ENCODE results near the gene AK4.

- no peak for TF ChIP-seq REST (IDR thresholded peaks at IDR 0.05; ENCODE audit: insufficient read depth in 1 of 2, low read depth in 2 of 2, low read length in 2 of 2)
- no peak for TF ChIP-seq POLR2AphosphoS5 (IDR thresholded peaks at IDR 0.05; ENCODE audit: low read depth, low read length)
- TF ChIP-seq SIN3A (IDR thresholded peaks at IDR 0.05; ENCODE audit: borderline replicate concordance, insufficient read depth, low read length), result no peak
- no peak for TF ChIP-seq TAF1 (IDR thresholded peaks at IDR 0.05; ENCODE audit: borderline replicate concordance, insufficient read depth, low read length)
- no peak for TF ChIP-seq FOXP2 (optimal IDR thresholded peaks at IDR 0.05; ENCODE audit: borderline replicate concordance, extremely low read depth, extremely low read length, insufficient read depth)
Measured at GRCh38 chr1:65166572-65167305, 18.7 kb downstream of the AK4 start.

Measured in PFSK-1 (cell line).